AG08395 (cell line): Measurements from ENCODE around the gene P3H2.

Experiments
- DNase-seq: peaks from one replicate; pipeline ENCODE4 v3.0.0; 2012; ENCODE audit warnings: mixed read lengths, low spot score

The P3H2 gene

DNA sequence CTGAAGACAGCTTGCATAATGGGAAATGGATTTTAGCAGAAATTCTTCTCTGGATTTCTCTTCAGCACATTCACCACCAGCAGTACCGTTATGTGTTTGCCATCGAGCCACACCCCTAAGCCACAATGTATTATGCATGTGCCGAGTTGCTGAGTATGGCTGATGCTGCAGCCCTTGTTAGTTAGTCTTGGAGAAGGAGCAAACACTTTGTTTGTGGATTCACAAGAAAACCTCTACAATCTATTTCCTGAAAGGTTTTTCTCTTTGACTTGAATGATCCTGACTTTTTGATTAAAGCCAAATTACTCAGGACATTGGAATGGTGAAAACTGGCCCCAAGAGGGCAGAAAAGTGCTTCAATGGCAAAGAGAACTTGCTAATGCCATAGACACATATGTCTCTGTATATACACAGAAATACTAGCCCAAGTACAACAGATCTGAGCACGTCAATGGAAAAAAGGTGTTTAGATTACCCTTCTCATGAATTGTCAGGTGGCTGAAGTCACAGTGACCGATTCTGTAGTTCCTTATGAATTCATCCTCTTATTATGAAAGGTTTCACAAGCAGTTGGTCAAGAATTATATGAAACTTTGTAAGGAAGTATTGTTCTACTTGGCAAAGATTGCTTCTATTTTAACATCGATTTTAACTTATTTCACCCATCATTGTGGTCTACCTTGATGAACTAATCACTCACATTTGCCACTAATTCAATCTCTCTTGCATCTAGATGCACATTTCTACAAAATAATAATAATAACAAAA is 103.0 kb downstream of the P3H2 start:
- DNase-seq, result peak; percentile 57

DNA sequence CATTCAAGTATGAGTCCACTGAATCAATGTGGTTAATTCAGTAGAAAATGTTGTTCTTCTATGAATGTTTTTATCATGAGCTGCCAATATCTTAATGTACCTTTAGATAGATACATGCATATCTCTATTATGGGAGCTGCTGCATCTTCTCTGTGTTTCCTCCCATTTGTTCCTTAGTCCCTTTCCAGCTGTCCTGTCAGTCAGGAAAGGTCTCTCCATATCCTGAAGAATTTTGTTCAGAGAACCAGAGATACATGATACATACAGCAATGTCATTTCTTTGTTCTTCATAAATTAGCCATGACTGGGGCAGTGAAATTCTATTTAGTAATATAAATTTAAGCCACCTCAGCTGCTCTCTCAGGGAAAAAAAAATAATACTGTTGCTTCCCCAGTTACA is 103.7 kb downstream of the P3H2 start:
- DNase-seq, result no peak

DNA sequence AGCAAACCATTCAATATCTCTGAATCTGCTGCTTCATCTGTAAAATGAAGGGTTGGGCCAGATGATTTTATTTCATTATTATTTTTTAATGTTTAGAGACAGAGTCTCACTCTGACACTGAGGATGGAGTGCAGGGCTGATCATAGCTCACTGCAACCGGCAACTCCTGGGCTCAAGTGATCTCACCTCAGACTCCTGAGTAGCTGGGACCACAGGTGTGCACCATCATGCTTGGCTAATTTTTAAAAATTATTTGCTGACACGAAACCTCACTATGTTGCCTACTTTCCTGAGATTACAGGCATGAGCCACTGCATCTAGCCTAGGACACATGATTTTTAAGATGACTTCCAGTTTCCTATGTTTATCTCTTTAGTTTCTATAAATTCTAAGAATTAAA is 105.8 kb downstream of the P3H2 start:
- no peak for DNase-seq

DNA sequence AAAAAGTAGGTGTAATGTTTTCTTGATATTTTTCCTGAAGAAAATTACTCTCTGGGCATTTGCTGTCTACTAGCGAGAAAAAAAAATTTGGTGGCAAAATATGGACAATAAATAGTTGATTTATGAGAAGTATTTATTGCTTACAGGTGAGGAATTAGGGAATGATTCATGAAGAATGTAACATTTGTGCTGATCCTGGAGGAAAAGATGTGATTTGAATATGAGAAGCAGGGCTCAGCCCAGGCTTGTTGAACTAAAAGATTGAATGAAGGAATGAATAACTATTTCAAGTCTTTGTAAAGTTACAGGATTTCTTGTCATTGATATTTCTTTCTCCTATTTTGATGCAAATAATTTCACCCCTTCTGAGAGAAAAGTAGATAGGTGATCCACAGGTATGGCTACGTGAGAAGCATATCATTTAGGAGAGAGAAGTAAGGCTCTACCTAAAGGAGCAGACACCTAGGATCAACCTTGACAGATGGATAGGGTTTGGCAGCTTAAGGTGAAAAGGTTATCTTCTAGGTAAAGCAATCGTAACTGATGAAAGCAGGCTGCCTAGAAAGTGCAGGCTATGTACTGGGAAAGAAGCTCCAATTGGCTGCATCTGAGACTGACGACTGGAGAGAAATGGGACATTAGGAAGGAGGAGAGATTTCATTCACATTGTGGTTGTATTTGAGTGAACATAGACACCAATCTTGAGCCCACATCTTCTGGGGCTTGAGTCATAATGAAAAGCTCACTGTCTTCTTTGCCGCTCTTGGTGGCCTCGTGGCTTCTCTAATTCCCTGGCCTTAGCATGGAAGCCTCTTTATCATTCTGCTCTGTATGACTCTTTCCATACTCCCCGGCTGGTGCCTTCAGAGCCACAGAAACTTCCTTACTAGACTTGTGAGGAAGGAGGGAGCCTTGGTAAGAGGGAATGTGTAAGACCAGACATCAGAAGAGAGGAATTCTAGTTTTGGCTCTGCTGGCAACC is 106.5 kb downstream of the P3H2 start:
- no peak for DNase-seq

DNA sequence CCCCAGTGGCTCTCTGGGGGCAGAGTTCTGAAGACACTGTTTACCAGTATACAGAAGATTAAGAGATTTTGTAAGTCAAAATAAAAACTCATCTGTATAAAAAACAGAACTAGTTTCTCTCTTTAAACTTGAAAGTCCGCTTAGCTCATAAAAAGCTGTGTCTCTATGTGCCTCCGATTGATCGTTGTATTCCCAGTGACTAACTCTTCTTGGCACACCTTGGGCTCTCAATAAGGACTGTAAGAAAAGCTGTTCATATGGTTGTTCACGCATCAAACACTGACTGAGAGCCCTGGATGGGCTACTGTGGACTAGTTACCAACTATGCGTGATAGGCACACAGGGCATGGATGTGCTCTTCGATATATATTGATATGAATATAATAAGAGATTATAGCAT is 107.9 kb downstream of the P3H2 start:
- DNase-seq, result no peak

DNA sequence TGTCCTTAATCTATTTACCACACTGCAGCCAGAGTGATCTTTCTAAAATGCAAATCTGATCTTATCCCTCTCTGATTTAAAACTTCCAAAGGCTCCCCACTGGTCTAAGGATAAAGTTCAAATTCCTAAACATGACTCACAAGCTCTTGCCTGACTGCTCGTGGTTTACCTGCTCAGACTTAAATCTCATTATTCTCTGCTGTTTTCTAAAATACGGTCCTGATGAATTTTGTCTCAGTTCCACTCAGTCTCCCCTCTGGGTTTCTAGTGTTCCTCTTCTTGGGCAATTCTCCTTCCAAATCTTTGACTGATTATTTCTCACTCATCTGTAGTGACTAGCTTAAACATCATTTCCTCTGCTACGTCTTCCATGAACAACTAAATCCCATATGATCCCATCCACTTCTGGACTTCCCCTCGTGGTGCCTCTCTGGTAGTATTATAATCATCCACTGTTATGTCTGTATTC is 108.3 kb downstream of the P3H2 start:
- DNase-seq, result peak; percentile 10

DNA sequence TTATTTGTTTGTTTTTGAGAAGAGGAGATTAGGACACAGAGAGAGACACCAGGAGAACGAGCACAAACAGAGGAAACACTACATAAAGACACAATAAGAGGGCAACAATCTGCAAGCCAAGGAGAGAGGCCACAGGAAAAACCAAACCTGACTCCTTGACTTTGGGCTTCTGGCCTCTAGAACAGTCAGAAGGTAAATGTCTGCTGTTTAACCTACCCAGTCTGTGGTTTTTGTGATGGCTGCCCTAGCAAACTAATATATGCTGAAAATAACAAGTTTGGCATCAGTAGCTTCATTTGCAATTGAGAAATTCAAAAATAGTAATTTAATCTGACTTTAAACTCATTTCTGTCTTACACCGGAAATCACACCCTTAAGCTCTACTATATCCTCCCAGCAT is 110.2 kb downstream of the P3H2 start:
- no peak for DNase-seq

DNA sequence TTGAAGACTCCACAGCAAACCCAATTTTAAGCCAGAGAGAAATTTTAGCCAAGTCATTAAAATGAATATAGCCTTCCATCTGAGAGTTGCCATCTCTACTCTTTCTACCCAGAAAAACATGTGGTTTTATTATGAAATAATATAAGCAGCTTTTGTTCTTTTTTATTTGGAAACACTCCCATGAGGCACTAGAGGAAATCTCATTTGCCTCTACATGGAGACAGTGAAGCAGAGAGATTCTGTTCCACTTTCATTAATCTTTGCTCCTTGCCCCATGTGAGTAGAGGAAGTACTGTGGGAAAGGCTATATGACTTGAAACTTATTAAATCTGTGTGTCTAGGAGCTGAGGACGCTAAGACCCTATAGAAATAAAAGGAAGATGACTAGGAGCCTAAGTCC is 111.1 kb downstream of the P3H2 start:
- no peak for DNase-seq

DNA sequence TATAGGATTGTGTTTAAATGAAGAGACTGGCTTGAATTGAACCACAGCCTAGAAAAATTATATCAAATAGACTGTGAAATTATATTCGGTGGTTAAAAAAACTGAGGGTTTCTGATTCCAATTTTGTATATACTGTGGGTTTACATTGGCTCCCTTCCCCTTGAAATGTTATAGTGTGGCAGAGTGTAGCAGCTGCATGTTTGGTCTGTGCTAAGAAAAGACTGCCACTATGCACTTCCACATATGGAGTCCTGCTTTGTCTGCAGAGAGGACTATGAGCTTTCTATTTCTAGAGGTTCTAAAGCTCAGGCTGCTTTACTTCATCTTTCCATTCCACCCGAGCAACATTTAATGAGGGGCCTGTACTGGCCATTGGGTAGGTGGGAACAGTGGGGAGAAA is 112.3 kb downstream of the P3H2 start:
- DNase-seq, result no peak

DNA sequence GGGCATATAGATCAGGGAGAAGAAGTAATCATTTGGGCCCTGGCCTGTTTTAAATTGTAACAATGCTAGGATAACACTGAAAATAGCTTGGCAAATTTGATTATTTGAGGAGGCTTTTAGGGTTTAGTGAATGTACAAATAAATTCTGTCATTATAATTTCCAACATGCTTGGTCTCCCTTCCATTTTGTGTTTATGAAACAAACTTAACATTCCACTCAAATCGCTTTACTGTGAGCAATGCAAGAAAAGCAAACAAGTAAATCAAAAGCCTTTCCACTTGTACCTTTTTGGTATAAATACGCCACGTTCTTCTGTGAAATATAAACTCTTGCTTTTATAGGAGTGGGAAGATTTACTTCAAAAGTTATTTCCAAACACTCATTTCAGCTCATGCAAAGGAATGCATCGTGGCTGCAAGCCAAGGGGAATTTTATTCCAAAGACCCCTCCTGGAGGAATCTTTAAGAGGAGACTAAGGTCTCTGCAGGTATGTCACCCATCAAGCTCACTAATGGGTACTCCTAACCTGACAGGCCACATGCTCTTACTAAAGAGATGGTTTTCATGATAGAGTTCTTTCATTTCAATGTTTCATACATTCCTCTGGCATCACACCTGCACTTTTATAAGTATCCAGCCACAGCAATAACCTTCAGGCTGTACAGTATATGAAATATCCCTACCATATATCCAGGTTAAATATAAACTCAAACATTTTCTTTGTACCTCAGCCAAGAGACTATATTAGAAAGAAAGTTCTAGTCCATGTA is 115.2 kb downstream of the P3H2 start:
- DNase-seq, result no peak

DNA sequence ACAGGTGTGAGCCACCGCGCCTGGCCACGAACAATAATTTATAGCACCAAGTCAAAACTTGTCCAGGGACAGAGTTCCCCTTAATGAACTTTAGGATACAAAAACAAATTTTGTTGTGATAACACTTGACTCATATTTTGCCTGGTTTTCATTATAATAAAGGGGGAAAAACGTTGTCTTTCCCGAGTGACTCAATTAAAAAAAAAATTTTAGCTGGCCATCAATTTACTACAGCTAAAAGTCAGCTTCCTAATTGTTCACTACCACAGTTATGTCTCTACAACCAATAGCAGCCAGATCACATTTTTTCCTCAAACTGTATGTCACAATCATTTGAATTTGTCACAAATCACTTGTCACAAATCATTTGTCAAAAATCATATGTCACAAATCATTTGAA is 116.0 kb downstream of the P3H2 start:
- DNase-seq, result no peak

DNA sequence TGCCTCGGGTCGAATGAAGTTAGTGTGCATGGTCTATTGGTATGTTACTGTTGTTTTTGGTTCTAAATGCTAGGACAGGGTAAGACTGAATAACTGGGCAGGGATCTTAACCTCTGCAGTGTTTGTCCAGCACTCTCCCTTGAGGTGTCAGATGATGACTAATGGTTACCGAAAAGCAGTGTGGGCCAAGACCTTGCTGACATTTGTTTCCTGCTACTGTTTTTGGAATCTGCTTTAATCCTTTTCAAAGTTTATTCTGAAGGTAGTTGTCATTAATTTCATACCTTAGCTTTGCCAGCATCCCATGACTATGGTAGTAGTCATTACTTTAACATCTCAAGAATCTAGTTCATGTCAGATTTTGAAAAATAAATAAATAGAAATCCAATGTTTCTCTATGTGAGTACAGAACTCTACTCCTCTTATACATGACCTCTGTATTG is 117.0 kb downstream of the P3H2 start:
- peak; percentile 70 for DNase-seq

DNA sequence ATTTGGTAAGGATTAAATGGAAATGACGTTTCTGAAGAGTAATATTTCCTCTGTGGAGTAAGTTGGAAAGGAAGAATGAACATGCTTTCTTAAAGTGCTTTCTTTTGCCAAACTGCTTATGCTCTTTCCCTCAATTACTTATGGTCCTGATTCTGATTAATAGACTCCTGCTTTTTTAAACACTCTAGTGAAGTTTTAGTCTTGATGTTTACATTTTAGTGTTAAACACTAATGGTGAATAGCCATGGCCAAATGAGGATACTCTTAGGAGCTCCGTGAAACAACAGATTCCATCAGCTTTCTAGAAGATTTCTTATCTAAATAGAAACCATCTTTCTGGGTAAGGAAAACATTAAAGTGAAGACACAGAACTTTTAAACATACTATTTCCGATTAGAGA is 117.6 kb downstream of the P3H2 start:
- no peak for DNase-seq

DNA sequence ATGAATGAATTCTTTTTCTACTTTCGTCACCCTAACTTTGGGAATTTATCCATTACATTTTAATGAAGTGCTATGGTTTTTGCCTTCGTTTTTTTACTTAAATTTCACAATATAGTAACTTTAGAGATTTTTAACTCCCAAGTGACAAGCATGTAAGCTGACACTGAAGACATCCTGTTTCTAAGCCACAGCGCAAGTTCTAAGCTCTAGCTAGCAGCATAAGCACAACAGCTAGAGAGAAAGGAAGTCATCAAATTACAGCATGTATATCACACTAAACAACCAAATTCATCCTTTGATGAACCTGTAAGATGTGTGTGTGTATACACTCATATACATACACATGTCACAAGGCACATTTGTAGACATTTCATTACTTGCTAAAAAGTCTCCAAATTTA is 119.3 kb downstream of the P3H2 start:
- DNase-seq, result no peak

DNA sequence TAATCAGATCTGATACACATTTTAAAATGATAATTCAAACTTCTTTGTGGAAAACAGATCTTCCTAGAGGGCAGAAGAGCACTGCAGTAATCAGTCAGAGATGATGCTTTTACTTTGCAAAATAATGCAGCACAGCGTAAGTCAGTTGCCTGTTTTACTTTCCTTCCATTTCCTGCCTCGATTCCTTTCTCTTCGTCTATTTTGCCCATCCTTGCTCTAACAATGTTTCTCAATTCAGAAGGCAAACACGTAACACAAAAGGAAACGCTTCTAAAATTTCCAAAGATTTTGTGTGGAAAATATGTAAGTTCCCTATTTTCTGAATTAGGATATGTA is 119.9 kb downstream of the P3H2 start:
- no peak for DNase-seq

DNA sequence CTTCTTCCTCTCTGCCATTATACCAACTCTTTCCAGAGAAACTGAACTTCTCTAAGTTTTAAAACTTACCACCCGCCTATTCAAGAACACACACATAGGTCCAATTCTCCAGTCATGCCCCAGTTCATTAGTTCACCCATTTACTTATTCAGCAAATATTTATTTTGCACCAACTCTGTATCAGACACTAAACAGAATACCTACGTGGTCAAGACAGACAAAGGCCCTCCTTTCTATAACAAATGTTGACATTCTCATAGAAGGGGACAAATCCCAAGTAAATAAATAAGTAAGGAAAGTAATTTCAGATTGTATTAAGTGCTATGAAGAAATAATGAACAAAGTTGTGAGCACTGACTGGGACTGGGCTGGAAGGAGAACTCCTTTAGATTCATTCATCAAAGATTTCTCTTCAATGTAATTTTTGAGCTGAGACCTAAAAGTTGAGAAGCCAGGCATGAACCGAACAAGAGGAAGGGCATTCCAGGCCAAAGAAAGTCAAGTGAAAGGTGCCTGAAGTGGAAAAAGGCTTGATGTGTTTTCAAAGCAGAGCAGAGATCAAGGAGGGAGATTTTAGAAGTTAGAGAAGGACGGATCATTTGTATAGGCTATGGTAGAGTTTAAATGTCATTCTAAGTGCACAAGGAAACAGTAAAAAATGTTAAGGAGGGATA is 120.4 kb downstream of the P3H2 start:
- DNase-seq, result no peak

DNA sequence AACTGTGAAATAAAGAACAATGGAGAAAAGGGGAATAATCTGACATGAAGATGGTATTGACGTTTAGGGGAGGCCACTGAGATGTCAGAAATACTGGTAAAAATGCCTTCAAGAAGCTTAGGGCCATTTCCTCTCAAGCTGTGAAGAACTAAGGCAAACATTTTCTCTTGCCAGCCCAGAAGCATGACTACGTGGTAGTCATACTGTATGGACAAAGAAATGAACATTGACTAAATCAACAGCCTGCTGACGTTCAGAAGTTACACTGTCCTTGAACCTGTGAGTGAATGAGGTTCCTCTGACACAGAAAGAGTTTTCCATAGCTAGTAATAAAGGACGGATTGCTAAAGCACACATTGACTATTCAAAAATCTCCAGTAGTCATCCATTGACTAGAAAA is 121.0 kb downstream of the P3H2 start:
- no peak for DNase-seq

DNA sequence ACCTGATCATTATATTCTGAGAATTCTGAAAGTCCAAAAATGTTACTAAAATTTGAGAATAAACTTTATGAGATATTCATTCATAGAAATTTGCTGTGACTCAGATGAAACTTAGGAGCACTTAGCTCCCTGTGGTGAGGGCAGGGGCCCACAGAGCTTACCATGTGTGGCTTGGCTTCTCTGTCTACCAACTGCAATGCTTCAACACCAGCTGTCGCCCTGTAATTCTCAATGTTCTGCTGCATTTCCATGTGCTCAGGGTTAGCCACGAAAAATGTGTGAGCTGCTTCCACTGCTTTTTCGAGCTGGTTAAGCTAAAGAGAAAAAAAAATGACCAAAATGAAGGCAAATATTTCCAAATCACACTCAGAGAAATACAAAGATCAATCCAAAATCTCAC is 125.6 kb downstream of the P3H2 start:
- no peak for DNase-seq

DNA sequence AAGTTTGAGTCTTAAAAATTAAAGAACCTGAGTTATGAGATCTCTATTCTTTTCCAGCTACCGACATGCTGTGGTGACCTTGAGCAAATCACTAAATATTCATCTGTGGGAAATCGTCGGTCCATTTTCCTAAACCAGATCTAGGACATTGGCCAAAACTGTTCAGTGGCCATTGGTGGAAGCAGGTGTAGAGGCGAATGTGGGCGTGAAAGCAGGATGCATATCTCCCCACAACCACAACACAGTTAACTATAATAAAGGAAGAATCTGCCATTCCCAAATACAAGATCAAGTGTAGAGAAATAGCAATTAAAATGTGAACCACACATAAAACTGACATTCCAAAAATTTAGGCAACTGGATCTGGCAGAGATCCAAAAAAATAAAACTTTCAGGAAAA is 129.9 kb downstream of the P3H2 start:
- no peak for DNase-seq

DNA sequence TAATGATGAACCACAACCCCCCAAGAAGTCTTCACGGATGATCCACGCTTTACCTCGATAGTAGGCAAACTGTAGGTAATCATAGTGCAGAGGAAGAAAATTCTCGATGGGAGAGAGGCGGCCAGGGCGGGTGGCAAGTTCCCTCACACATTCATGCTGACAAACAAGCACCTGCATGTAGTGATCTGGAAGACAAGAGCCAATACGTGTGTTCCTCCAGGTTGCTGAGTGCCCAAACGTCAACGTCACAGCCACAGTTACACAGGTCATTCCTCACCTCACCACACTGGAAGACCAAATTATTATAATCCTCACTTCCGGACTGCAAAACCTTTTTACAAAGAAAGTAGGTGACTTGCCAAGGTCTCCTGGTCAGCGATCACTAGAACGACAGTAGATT is 131.8 kb downstream of the P3H2 start:
- no peak for DNase-seq

DNA sequence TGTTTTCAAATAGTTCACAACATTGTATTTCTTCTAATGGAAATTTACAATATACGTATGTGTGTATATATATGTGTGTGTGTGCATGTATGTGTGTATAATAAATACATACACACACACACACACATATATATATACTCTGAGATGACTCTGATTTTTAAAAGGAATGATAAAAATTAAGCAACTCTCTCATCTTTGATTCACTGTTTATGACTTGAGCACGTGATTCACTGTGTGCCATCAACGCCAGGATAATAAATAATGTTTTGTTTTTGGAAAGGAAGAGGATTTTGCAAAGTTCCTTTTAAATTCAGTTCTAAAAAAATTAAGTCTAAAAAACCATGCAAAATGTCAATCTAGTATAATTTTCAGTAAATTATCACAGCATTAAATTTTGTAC is 132.4 kb downstream of the P3H2 start:
- DNase-seq, result no peak

DNA sequence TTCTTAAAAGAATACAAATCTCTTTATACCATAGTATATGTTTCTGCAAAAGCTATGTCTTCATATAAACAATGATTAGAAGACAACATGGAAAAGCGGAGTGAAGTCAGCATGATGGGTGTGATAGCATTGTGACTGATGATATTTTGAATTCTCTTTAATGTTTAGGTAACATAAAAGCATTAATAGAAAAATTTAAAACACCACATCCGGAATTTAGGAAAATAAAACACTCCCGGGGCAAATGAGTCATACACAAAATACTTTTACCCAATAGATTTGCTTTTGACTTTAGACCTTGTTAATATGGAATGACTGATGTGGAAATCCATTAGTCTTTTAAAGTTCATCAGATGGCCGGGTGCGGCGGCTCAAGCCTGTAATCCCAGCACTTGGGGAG is 134.7 kb downstream of the P3H2 start:
- DNase-seq, result no peak
